Upper lobe of left lung (tissue), 4 donors: ENCODE results near the gene ECT2.

Source experiments
- EP300 ChIP-seq, 4 donors: sonication (generic); formaldehyde crosslinking; IDR thresholded peaks; one replicate each; pipeline ENCODE4 v1.5.1; 2017; ENCODE audit warnings: antibody characterized with exemption in 4 of 4, control low read depth in 2 of 4
- POLR2A ChIP-seq, 4 donors: fragments of 450-650 bp; IDR thresholded peaks; one replicate each; pipeline ENCODE4 v1.5.1; 2016 to 2017; ENCODE audit warnings: antibody characterized with exemption in 4 of 4, mild to moderate bottlenecking in 2 of 4
- TF ChIP-seq, protein P1 (sequence below), 6 experiments: fragments of 450-650 bp in 4 of 6; fragments of 200-600 bp in 2 of 6; sonication (generic) in 2 of 6; IDR thresholded peaks; one replicate each; pipeline ENCODE4 v1.5.1; 2016 to 2019; ENCODE audit warnings: antibody characterized with exemption in 6 of 6

DNA sequence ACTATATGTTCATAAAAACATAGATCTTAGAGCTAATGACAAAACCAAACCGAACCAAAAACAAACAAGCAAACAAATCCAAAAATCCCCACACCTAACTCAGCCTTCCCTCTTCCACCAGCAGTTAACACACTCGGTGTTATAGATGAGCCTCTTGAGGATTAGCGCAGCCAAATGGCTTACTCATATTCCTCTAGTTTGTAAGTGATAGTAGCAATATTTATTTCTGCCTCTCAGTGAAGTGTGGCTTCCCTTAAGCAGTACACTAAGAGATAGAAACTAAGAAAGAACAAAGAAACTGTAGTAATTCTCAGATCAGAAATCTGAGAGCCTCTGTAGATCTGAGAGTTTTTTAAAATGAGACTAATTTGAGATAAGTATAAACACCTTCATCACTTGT, 37.2 kb upstream of the ECT2 start:
- TF ChIP-seq, protein P1, sequence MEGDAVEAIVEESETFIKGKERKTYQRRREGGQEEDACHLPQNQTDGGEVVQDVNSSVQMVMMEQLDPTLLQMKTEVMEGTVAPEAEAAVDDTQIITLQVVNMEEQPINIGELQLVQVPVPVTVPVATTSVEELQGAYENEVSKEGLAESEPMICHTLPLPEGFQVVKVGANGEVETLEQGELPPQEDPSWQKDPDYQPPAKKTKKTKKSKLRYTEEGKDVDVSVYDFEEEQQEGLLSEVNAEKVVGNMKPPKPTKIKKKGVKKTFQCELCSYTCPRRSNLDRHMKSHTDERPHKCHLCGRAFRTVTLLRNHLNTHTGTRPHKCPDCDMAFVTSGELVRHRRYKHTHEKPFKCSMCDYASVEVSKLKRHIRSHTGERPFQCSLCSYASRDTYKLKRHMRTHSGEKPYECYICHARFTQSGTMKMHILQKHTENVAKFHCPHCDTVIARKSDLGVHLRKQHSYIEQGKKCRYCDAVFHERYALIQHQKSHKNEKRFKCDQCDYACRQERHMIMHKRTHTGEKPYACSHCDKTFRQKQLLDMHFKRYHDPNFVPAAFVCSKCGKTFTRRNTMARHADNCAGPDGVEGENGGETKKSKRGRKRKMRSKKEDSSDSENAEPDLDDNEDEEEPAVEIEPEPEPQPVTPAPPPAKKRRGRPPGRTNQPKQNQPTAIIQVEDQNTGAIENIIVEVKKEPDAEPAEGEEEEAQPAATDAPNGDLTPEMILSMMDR (IDR thresholded peaks at IDR 0.05) = no peak
- TF ChIP-seq EP300 (IDR thresholded peaks at IDR 0.05) (no peak), POLR2A (IDR thresholded peaks at IDR 0.05) (no peak)
